GM21390 (cell line): ENCODE measurements around the gene ALOXE3.
"Not testable (repeated sequence)": the region's sequence is repeated elsewhere in the genome, so short reads cannot be mapped to it uniquely, and the experiment has no call there.

Experiments
- ATAC-seq: cut with Tn5 transposase; IDR thresholded peaks from one replicate; pipeline ENCODE4 v1.9.1; 2021; ENCODE audit not compliant: unreplicated experiment

The ALOXE3 gene

GRCh38 chr17:8100763-8101162, 17.6 kb downstream of the ALOXE3 start:
- ATAC-seq, result no peak

- ATAC-seq, result no peak
Observed at GRCh38 chr17:8100111-8100510, 18.2 kb downstream of the ALOXE3 start.

- ATAC-seq, result no peak
Observed at GRCh38 chr17:8096541-8096940, 21.8 kb downstream of the ALOXE3 start.

GRCh38 chr17:8095361-8095760, 23.0 kb downstream of the ALOXE3 start:
- ATAC-seq, result no peak

- no peak for ATAC-seq
Observed at GRCh38 chr17:8091033-8091687, 27.2 kb downstream of the ALOXE3 start.

- ATAC-seq, result no peak
Observed at GRCh38 chr17:8089728-8090127, 28.6 kb downstream of the ALOXE3 start.

- no peak for ATAC-seq
Observed at GRCh38 chr17:8087952-8088230, 30.4 kb downstream of the ALOXE3 start.

GRCh38 chr17:8087075-8087951, 31.0 kb downstream of the ALOXE3 start, which contains the start of gene ALOX12B:
TSS of gene ALOX12B (minus strand) at chr17:8087716. CDS start at chr17:8087442, 274 bp downstream.
- ATAC-seq, result no peak

GRCh38 chr17:8084250-8084649, 34.1 kb downstream of the ALOXE3 start:
- no peak for ATAC-seq

- no peak for ATAC-seq
Observed at GRCh38 chr17:8082292-8082691, 36.0 kb downstream of the ALOXE3 start.

GRCh38 chr17:8081876-8082275, 36.4 kb downstream of the ALOXE3 start:
- no peak for ATAC-seq

- ATAC-seq, result no peak
Observed at GRCh38 chr17:8080799-8081219, 37.5 kb downstream of the ALOXE3 start.

- ATAC-seq, result no peak
Observed at GRCh38 chr17:8080208-8080798, 38.0 kb downstream of the ALOXE3 start.

GRCh38 chr17:8079291-8080207, 38.8 kb downstream of the ALOXE3 start:
- peak; percentile 54 for ATAC-seq

- not testable (repeated sequence) for ATAC-seq
Observed at GRCh38 chr17:8077939-8078338, 40.4 kb downstream of the ALOXE3 start.

- ATAC-seq, result no peak
Observed at GRCh38 chr17:8076502-8077266, 41.6 kb downstream of the ALOXE3 start.

GRCh38 chr17:8075574-8076342, 42.6 kb downstream of the ALOXE3 start:
- ATAC-seq, result no peak

- ATAC-seq, result no peak
Observed at GRCh38 chr17:8075081-8075480, 43.2 kb downstream of the ALOXE3 start.

GRCh38 chr17:8074554-8074953, 43.8 kb downstream of the ALOXE3 start:
- ATAC-seq, result no peak
